Measurements from ENCODE around the gene KRT80. TPM values are rescaled to one million over a fixed set of nuclear protein-coding genes. Genes with fewer than 3 reads are reported as not detected.

The KRT80 gene
- total RNA-seq, 2 experiments from 2014 or later = not detected

DNA sequence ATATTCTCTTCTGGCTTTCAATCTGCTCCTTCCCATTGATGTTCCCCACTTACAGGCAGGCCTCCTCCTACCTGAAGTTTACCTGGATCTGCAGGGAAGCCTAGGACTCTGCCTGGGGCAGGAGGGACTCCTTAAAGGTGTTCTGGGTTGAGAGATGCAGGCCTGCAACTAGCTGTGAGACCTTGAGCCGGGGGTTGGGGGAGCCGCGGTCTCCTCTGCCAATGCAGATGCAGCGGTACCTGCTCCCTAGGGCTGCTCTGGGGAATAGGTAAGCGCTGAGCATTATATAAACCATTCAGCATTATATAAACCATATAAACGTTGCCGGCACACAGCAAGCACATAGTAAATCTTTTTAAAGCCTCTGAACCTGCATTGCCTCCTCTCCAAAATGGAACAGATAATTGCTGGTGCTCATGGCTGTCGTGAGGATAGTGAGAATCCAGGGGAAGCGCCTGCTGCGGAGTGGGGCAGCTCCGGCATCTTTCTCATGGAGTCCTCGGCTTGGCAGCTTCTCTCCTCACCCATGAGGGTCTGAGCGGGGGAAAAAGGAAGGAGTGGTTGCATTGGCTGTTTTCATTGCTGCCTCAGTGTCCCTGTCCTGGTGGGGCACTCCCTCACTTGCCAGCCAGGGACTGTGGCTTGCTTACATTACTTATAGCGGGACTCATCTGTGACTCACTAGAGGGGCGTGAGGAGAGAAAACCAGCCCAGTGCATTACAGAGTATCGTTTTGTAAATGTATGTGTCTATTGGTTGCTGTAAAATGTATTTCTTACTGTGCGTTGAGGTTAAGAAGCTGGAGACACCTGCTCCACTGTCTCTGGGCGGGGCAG, 12.5 kb upstream of the KRT80 start:
- peaks cover 24% of the 10 kb centered on the region for H3K27me3 Mint-ChIP-seq
- Histone ChIP-seq H3K4me3 (ENCODE audit: low read length) (no peak overlapping the region), H3K36me3 (ENCODE audit: insufficient read depth, low read length) (no peaks in the 10 kb centered on the region), H3K9me3 (ENCODE audit: control insufficient read depth in 1 of 2, insufficient read depth in 1 of 2, low read length in 2 of 2) (no peaks in the 10 kb centered on the region), H3K4me1 (ENCODE audit: insufficient read depth, low read length) (peaks cover 7% of the 10 kb centered on the region), H3K27me3 (ENCODE audit: control insufficient read depth in 1 of 2, insufficient read depth in 2 of 2, low read length in 2 of 2) (peaks cover 0 to 9% of the 10 kb centered on the region in 2 experiments), H3K27ac (ENCODE audit: low read depth in 1 of 2, low read length in 2 of 2) (no peak overlapping the region)
- H3K9me3 Mint-ChIP-seq = no peaks in the 10 kb centered on the region
- no peak overlapping the region for H3K27ac Mint-ChIP-seq
- ChIA-PET CTCF (no interaction called here), POLR2A (no interaction called here)
- ATAC-seq (ENCODE audit: poor library complexity) = no peak
- no peak overlapping the region for H3K4me3 Mint-ChIP-seq
- no peak for DNase-seq
- H3K36me3 Mint-ChIP-seq (ENCODE audit: low read depth) = no peaks in the 10 kb centered on the region
- TF ChIP-seq, protein P1, sequence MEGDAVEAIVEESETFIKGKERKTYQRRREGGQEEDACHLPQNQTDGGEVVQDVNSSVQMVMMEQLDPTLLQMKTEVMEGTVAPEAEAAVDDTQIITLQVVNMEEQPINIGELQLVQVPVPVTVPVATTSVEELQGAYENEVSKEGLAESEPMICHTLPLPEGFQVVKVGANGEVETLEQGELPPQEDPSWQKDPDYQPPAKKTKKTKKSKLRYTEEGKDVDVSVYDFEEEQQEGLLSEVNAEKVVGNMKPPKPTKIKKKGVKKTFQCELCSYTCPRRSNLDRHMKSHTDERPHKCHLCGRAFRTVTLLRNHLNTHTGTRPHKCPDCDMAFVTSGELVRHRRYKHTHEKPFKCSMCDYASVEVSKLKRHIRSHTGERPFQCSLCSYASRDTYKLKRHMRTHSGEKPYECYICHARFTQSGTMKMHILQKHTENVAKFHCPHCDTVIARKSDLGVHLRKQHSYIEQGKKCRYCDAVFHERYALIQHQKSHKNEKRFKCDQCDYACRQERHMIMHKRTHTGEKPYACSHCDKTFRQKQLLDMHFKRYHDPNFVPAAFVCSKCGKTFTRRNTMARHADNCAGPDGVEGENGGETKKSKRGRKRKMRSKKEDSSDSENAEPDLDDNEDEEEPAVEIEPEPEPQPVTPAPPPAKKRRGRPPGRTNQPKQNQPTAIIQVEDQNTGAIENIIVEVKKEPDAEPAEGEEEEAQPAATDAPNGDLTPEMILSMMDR (IDR thresholded peaks at IDR 0.05) = no peak
- intact Hi-C loops (cut with DNase I, micrococcal nuclease) = no loop called here
- H3K4me1 Mint-ChIP-seq (ENCODE audit: low read depth) = no peaks in the 10 kb centered on the region

DNA sequence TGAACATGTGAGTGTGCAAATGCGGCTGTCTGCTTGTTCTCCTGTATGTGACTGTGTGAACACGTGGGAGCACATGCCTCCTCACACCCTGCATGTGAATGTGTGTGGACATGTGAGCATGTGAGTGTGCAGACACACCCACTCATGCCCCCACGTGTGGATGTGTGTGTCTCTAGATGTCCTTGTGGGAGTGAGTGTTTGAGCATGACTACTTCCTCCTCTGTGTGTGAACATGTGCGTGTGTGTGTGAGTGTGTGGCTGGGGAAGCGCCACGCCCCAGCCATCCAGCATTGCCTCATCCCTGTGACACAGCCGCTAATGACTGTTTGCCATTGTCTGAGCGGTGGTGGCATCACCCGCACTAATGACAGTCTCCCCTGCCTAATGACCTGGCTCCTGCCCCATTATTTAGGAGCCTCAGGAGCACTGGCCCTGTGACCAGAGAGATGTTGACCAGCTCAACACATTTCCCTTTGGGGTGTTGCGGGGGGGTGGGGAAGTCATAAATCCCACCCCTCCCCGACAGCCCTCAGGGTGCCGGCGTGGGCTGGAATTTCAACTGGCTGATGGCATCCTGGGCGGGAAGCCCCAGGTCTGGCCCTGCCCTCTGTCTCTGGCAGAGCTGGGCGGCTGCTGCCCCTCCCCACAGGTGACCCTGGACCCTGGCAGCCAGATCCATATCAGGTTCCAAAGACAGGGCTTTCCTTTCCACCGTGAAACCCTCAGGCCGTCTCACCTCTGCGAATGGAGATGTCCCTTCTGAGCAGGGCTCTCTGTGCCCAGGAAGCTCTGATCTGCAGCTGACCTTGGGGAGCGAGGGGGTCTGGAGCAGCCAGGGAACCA, 11.5 kb upstream of the KRT80 start:
- TF ChIP-seq, protein P1 (IDR thresholded peaks at IDR 0.05) = no peak
- H3K27ac Mint-ChIP-seq = no peak overlapping the region
- Histone ChIP-seq H3K27me3 (ENCODE audit: control insufficient read depth in 1 of 2, insufficient read depth in 2 of 2, low read length in 2 of 2) (peaks cover 0 to 7% of the 10 kb centered on the region in 2 experiments), H3K4me1 (ENCODE audit: insufficient read depth, low read length) (peaks cover 7% of the 10 kb centered on the region), H3K27ac (ENCODE audit: low read depth in 1 of 2, low read length in 2 of 2) (no peak overlapping the region), H3K4me3 (ENCODE audit: low read length) (no peak overlapping the region), H3K9me3 (ENCODE audit: control insufficient read depth in 1 of 2, insufficient read depth in 1 of 2, low read length in 2 of 2) (no peaks in the 10 kb centered on the region), H3K36me3 (ENCODE audit: insufficient read depth, low read length) (no peaks in the 10 kb centered on the region)
- no peaks in the 10 kb centered on the region for H3K4me1 Mint-ChIP-seq (ENCODE audit: low read depth)
- POLR2A ChIA-PET = no interaction called here
- intact Hi-C loops (cut with DNase I, micrococcal nuclease) = no loop called here
- no peak for ATAC-seq (ENCODE audit: poor library complexity)
- no peaks in the 10 kb centered on the region for H3K9me3 Mint-ChIP-seq
- peaks cover 23% of the 10 kb centered on the region for H3K27me3 Mint-ChIP-seq
- CTCF ChIA-PET = no interaction called here
- peak in 3 of 14 experiments; percentile 34 to 81 (median 70) for DNase-seq
- no peak overlapping the region for H3K4me3 Mint-ChIP-seq
- no peaks in the 10 kb centered on the region for H3K36me3 Mint-ChIP-seq (ENCODE audit: low read depth)

DNA sequence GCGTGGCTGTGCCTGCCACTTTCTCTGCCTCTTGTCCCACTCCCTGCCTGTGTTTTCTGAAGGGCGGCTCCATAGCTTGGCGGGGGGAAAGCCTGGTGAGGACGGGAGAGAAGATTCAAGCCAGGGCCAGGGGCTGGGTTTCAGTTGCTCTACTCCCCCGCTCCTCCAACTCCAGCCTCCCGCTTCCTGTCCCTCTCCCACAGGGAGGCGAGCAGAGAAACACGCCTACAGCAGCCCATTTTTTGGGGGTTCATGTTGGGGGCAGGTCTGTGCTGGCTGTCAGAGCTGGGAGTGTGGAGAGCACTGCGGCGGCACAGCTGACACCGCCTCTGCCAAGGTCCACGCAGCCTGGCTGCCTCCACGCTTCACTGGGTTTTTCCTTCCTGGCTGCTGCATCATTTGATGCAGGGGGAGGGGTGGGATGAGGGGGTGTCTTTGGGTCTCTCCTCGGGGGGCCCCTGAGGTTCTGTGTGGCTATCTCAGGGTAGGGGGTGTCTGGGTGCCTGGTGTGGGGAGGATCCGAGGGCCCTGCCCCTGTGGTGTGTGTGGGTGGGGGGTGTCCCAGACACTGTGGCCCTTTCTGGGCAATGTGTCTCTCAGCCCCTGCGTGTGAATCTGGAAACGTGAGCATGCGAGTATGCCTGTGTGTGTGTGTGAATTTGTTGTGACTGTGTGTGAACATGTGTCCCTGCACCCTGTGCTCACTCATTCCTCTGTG, 10.7 kb upstream of the KRT80 start:
- Mint-ChIP-seq H3K27me3 (peaks cover 23% of the 10 kb centered on the region), H3K36me3 (ENCODE audit: low read depth) (no peaks in the 10 kb centered on the region), H3K4me1 (ENCODE audit: low read depth) (no peaks in the 10 kb centered on the region), H3K4me3 (no peak overlapping the region), H3K27ac (no peak overlapping the region), H3K9me3 (no peaks in the 10 kb centered on the region)
- ChIA-PET POLR2A (no interaction called here), CTCF (no interaction called here)
- ATAC-seq (ENCODE audit: poor library complexity) (no peak), DNase-seq (no peak)
- no peaks in the 10 kb centered on the region for H3K36me3 ChIP-seq (ENCODE audit: insufficient read depth, low read length)
- intact Hi-C loops (cut with DNase I, micrococcal nuclease) = no loop called here
- H3K4me1 ChIP-seq (ENCODE audit: insufficient read depth, low read length) = peaks cover 7% of the 10 kb centered on the region
- no peaks in the 10 kb centered on the region for H3K9me3 ChIP-seq (ENCODE audit: control insufficient read depth in 1 of 2, insufficient read depth in 1 of 2, low read length in 2 of 2)
- H3K27me3 ChIP-seq (ENCODE audit: control insufficient read depth in 1 of 2, insufficient read depth in 2 of 2, low read length in 2 of 2) = peaks cover 0 to 7% of the 10 kb centered on the region in 2 experiments
- H3K27ac ChIP-seq (ENCODE audit: low read depth in 1 of 2, low read length in 2 of 2) = no peak overlapping the region
- TF ChIP-seq, protein P1 (IDR thresholded peaks at IDR 0.05) = no peak
- H3K4me3 ChIP-seq (ENCODE audit: low read length) = no peak overlapping the region
